ENCODE data around the gene ALMS1.
"Not testable (repeated sequence)": the region's sequence is repeated elsewhere in the genome, so short reads cannot be mapped to it uniquely, and the experiment has no call there.

Gene ALMS1

GRCh38 chr2:73503992-73504570, 118.4 kb downstream of the ALMS1 start:
- no peak for DNase-seq (ENCODE audit: extremely low read depth, low read depth)
- TF ChIP-seq CTCF (IDR thresholded peaks at IDR 0.05; ENCODE audit: low read depth, low read length): no peak

GRCh38 chr2:73504850-73505249, 119.2 kb downstream of the ALMS1 start:
- not testable (repeated sequence) for DNase-seq (ENCODE audit: extremely low read depth, low read depth)

GRCh38 chr2:73510470-73510869, 124.8 kb downstream of the ALMS1 start:
- DNase-seq (ENCODE audit: extremely low read depth, low read depth): not testable (repeated sequence)

- no peak for TF ChIP-seq CTCF (IDR thresholded peaks at IDR 0.05; ENCODE audit: low read depth, low read length)
- DNase-seq (ENCODE audit: extremely low read depth, low read depth): no peak
Observed at GRCh38 chr2:73516033-73516432, 130.4 kb downstream of the ALMS1 start.

GRCh38 chr2:73528688-73529087, 143.1 kb downstream of the ALMS1 start:
- DNase-seq (ENCODE audit: extremely low read depth, low read depth): no peak
- TF ChIP-seq CTCF (IDR thresholded peaks at IDR 0.05; ENCODE audit: low read depth, low read length): no peak

- not testable (repeated sequence) for DNase-seq (ENCODE audit: extremely low read depth, low read depth)
Observed at GRCh38 chr2:73530773-73531172, 145.1 kb downstream of the ALMS1 start.

GRCh38 chr2:73532381-73532780, 146.7 kb downstream of the ALMS1 start:
- DNase-seq (ENCODE audit: extremely low read depth, low read depth): no peak
- TF ChIP-seq CTCF (IDR thresholded peaks at IDR 0.05; ENCODE audit: low read depth, low read length): no peak

GRCh38 chr2:73536133-73536840, 150.7 kb downstream of the ALMS1 start:
- TF ChIP-seq CTCF (IDR thresholded peaks at IDR 0.05; ENCODE audit: low read depth, low read length): no peak
- no peak for DNase-seq (ENCODE audit: extremely low read depth, low read depth)

- DNase-seq (ENCODE audit: extremely low read depth, low read depth): not testable (repeated sequence)
Observed at GRCh38 chr2:73560875-73561274, 175.2 kb downstream of the ALMS1 start.
